GM23338 (cell line): ENCODE data around the gene SMARCE1. TPM values are rescaled to one million over a fixed set of nuclear protein-coding genes. Genes with fewer than 3 reads are reported as not detected.

Experiments used
- ATAC-seq: fragments of 200-7000 bp; cut with Tn5 transposase; 3 replicates; pipeline ENCODE4 v1.9.1; 2020
- DNase-seq: peaks from one replicate; pipeline ENCODE4 v3.0.0-alpha.2; 2015; ENCODE audit warnings: low spot score
- H2AFZ ChIP-seq: fragments of 200-600 bp; sonication (generic); 2 replicates; pipeline ENCODE4 v1.8.0; 2016; ENCODE audit warnings: antibody characterized with exemption, mild to moderate bottlenecking, moderate library complexity
- H3F3A ChIP-seq: fragments of 200-600 bp; sonication (generic); replicated peaks from 2 replicates; pipeline ENCODE4 v1.8.0; 2017; ENCODE audit warnings: antibody characterized with exemption, mixed run types, low read depth
- H3K27ac ChIP-seq: fragments of 200-600 bp; sonication (generic); 2 replicates; pipeline ENCODE4 v1.6.1; 2016; ENCODE audit warnings: low read depth
- H3K27me3 ChIP-seq: fragments of 200-600 bp; sonication (generic); 2 replicates; pipeline ENCODE4 v1.8.0; 2016; ENCODE audit warnings: mild to moderate bottlenecking, mixed run types, moderate library complexity; ENCODE audit not compliant: insufficient read depth
- H3K36me3 ChIP-seq: fragments of 200-600 bp; sonication (generic); 2 replicates; pipeline ENCODE4 v1.8.0; 2016; ENCODE audit warnings: mild to moderate bottlenecking; ENCODE audit not compliant: insufficient read depth
- H3K4me1 ChIP-seq: fragments of 200-600 bp; sonication (generic); 2 replicates; pipeline ENCODE4 v1.8.0; 2016; ENCODE audit warnings: mild to moderate bottlenecking, moderate library complexity; ENCODE audit not compliant: insufficient read depth
- H3K4me2 ChIP-seq: fragments of 200-600 bp; sonication (generic); 2 replicates; pipeline ENCODE4 v1.7.1; 2017; ENCODE audit warnings: mixed run types
- H3K4me3 ChIP-seq: fragments of 200-600 bp; sonication (generic); 2 replicates; pipeline ENCODE4 v1.6.1; 2016; ENCODE audit warnings: mixed run types
- H3K79me2 ChIP-seq: fragments of 200-600 bp; sonication (generic); replicated peaks from 2 replicates; pipeline ENCODE4 v1.8.0; 2017; ENCODE audit warnings: mild to moderate bottlenecking; ENCODE audit not compliant: insufficient read depth
- H3K9me2 ChIP-seq: fragments of 200-600 bp; sonication (generic); 2 replicates; pipeline ENCODE4 v1.8.0; 2017; ENCODE audit not compliant: insufficient read depth
- H4K20me1 ChIP-seq: fragments of 200-600 bp; sonication (generic); replicated peaks from 2 replicates; pipeline ENCODE4 v1.8.0; 2017; ENCODE audit warnings: mild to moderate bottlenecking; ENCODE audit not compliant: insufficient read depth
- H3K27ac Mint-ChIP-seq: 2 replicates; pipeline ENCODE4 v1.8.0; 2020; ENCODE audit warnings: inconsistent platforms, mild to moderate bottlenecking, moderate library complexity, mixed read lengths
- H3K27me3 Mint-ChIP-seq: 3 replicates; pipeline ENCODE4 v1.8.0; 2022; ENCODE audit warnings: low read depth, mild to moderate bottlenecking, moderate library complexity, mixed read lengths, inconsistent platforms; ENCODE audit not compliant: insufficient read depth, poor library complexity
- H3K36me3 Mint-ChIP-seq: 3 replicates; pipeline ENCODE4 v1.8.0; 2021; ENCODE audit warnings: low read depth, mild to moderate bottlenecking, inconsistent platforms, moderate library complexity, mixed read lengths
- H3K4me1 Mint-ChIP-seq: 3 replicates; pipeline ENCODE4 v1.8.0; 2020; ENCODE audit warnings: mild to moderate bottlenecking, inconsistent platforms, mixed read lengths
- H3K4me3 Mint-ChIP-seq: 3 replicates; pipeline ENCODE4 v1.8.0; 2021; ENCODE audit warnings: moderate library complexity, mild to moderate bottlenecking, inconsistent platforms, mixed read lengths
- H3K9me3 Mint-ChIP-seq: 3 replicates; pipeline ENCODE4 v1.8.0; 2020; ENCODE audit warnings: moderate library complexity, mild to moderate bottlenecking, inconsistent platforms, mixed read lengths
- CREB1 ChIP-seq: fragments of 250-450 bp; sonication (Bioruptor Pico); IDR thresholded peaks from 2 replicates; pipeline ENCODE4 v1.5.0; 2020; ENCODE audit warnings: low read depth, mild to moderate bottlenecking, moderate library complexity
- EZH2 ChIP-seq: fragments of 200-600 bp; sonication (generic); IDR thresholded peaks from one replicate; pipeline ENCODE4 v1.8.0; 2017; ENCODE audit warnings: antibody characterized with exemption, mild to moderate bottlenecking, low read depth; ENCODE audit not compliant: unreplicated experiment
- JUNB ChIP-seq: IDR thresholded peaks from one replicate; pipeline ENCODE4 v1.6.1; 2016; ENCODE audit warnings: antibody characterized with exemption; ENCODE audit not compliant: unreplicated experiment
- ZNF331 ChIP-seq: fragments of 250-450 bp; sonication (Bioruptor Pico); IDR thresholded peaks from 2 replicates; pipeline ENCODE4 v1.5.0; 2020; ENCODE audit warnings: low read depth, mild to moderate bottlenecking, moderate library complexity
- ZNF462 ChIP-seq: fragments of 250-450 bp; sonication (Bioruptor Pico); IDR thresholded peaks from 2 replicates; pipeline ENCODE4 v1.5.0; 2020; ENCODE audit warnings: mild to moderate bottlenecking, moderate library complexity
- polyA plus RNA-seq: library from polyadenylated mRNA; unstranded; fragments of >200 nt; fragmentation: Nextera tagmentation; extraction: Ambion mirVana; gene quantifications from 2 replicates; pipeline ENCODE4 v1.2.1, GENCODE V29; 2016
- total RNA-seq: library from RNA; depleted of rRNA; stranded (reverse); fragments of >200 nt; shearing (Covaris generic); gene quantifications from 2 replicates; pipeline ENCODE4 v1.2.3, GENCODE V29; 2014
- TF ChIP-seq, protein P1 (sequence below): IDR thresholded peaks from one replicate; pipeline ENCODE4 v1.6.1; 2018; ENCODE audit warnings: antibody characterized with exemption; ENCODE audit not compliant: unreplicated experiment

SMARCE1 gene
- total and polyA plus RNA-seq, 2 experiments from 2014 or later: 101 to 258 TPM

DNA sequence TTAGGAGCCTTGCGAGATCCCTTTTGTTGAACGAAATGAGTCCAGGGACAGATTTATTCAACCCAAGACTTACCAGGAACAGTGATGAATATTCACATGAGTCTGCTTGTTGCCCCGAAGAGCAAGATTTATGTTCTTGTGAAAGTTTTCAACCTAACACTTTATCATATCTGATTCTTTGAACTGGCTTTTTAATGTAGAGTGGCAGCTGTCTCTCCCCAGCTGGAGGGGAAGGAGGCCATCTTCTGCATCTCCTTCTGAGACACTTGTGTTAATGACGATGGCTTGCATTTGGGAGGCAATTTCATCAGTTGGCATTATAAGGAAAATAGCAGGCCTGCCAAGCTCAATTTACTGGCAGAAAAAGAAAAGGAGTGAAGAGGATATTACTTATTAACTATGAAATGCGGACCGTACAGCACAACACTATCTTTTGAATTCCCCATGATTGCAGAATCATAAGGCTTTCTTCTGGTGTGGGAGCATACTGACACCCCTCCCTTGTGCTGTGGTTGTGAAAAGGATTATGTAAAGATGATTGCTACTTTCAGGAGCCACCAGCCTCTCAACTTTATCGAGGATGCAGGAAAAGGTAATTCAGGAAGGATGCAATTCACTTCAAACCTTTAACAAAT is 35.7 kb downstream of the SMARCE1 start:
- Mint-ChIP-seq H3K4me1 (peaks cover 22% of the 10 kb centered on the region), H3K9me3 (no peaks in the 10 kb centered on the region; the same call in 2 of the 3 replicates), H3K27ac (no peak overlapping the region), H3K4me3 (no peak overlapping the region), H3K27me3 (peaks cover 2% of the 10 kb centered on the region), H3K36me3 (no peaks in the 10 kb centered on the region)
- H4K20me1 ChIP-seq: no peaks in the 10 kb centered on the region
- DNase-seq: no peak
- H3K9me2 ChIP-seq: no peaks in the 10 kb centered on the region
- H3K79me2 ChIP-seq: no peaks in the 10 kb centered on the region
- H2AFZ ChIP-seq: no peak overlapping the region
- ATAC-seq: no peak
- H3K27me3 ChIP-seq: no peaks in the 10 kb centered on the region
- no peak overlapping the region for H3K27ac ChIP-seq
- H3K4me2 ChIP-seq: no peak overlapping the region
- no peak for TF ChIP-seq ZNF462
- H3K4me3 ChIP-seq: no peak overlapping the region
- H3K4me1 ChIP-seq: peaks cover 7% of the 10 kb centered on the region; the same call in 1 of the 2 replicates
- H3K36me3 ChIP-seq: no peaks in the 10 kb centered on the region
- no peaks in the 10 kb centered on the region for H3F3A ChIP-seq

DNA sequence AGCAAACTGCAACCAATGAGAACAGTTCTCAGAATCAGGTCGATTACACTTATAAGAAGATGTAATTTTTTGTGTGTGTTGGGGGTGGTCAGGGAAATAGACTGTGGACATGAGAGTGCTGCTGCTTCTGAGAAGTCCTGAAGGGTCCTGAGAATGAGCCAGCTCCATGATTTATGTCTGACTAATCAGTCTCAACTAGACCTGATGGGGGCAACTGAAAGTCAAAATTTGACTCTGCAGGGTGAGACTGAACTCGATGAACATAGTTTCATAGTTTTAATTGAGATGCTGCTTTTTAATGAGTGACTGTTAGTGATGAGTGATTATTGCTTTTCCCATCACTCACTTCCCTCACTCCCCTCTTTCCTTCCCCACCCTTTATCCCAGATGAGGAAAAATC is 37.3 kb downstream of the SMARCE1 start:
- Mint-ChIP-seq H3K36me3 (no peaks in the 10 kb centered on the region), H3K9me3 (no peaks in the 10 kb centered on the region; the same call in 2 of the 3 replicates), H3K4me1 (peaks cover 21% of the 10 kb centered on the region), H3K27me3 (peaks cover 2% of the 10 kb centered on the region), H3K4me3 (no peak overlapping the region), H3K27ac (no peak overlapping the region)
- no peak overlapping the region for H2AFZ ChIP-seq
- no peaks in the 10 kb centered on the region for H3K36me3 ChIP-seq
- H3K4me3 ChIP-seq: no peak overlapping the region
- H3K27ac ChIP-seq: no peak overlapping the region
- no peak for ATAC-seq
- H3K27me3 ChIP-seq: no peaks in the 10 kb centered on the region
- H3F3A ChIP-seq: no peaks in the 10 kb centered on the region
- no peaks in the 10 kb centered on the region for H4K20me1 ChIP-seq
- no peaks in the 10 kb centered on the region for H3K9me2 ChIP-seq
- peaks cover 7% of the 10 kb centered on the region for H3K4me1 ChIP-seq
- no peak for DNase-seq
- no peaks in the 10 kb centered on the region for H3K79me2 ChIP-seq
- no peak overlapping the region for H3K4me2 ChIP-seq
- TF ChIP-seq ZNF331 (CRISPR knock-in tag): no peak
- TF ChIP-seq, protein P1, sequence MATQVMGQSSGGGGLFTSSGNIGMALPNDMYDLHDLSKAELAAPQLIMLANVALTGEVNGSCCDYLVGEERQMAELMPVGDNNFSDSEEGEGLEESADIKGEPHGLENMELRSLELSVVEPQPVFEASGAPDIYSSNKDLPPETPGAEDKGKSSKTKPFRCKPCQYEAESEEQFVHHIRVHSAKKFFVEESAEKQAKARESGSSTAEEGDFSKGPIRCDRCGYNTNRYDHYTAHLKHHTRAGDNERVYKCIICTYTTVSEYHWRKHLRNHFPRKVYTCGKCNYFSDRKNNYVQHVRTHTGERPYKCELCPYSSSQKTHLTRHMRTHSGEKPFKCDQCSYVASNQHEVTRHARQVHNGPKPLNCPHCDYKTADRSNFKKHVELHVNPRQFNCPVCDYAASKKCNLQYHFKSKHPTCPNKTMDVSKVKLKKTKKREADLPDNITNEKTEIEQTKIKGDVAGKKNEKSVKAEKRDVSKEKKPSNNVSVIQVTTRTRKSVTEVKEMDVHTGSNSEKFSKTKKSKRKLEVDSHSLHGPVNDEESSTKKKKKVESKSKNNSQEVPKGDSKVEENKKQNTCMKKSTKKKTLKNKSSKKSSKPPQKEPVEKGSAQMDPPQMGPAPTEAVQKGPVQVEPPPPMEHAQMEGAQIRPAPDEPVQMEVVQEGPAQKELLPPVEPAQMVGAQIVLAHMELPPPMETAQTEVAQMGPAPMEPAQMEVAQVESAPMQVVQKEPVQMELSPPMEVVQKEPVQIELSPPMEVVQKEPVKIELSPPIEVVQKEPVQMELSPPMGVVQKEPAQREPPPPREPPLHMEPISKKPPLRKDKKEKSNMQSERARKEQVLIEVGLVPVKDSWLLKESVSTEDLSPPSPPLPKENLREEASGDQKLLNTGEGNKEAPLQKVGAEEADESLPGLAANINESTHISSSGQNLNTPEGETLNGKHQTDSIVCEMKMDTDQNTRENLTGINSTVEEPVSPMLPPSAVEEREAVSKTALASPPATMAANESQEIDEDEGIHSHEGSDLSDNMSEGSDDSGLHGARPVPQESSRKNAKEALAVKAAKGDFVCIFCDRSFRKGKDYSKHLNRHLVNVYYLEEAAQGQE: no peak
- TF ChIP-seq CREB1 (CRISPR knock-in tag): no peak
- TF ChIP-seq EZH2: no peak
- TF ChIP-seq JUNB: no peak
